Measurements from ENCODE around the gene ZNF503. TPM values are rescaled to one million over a fixed set of nuclear protein-coding genes. Genes with fewer than 3 reads are reported as not detected.
A peak's percentile ranks its signal among the peaks of the same experiment; 100 is the strongest.

Gene ZNF503
- total and polyA plus RNA-seq, 10 of the 15 experiments (the other 5 are each of a cell fraction or from before 2014, with no cell fraction given), result 0.05 to 1.1 (median 0.11) TPM; not detected in 1

- no peak for DNase-seq (ENCODE audit: low read depth, low spot score)
- no peaks in the 10 kb centered on the region for H4K20me1 ChIP-seq (ENCODE audit: control insufficient read depth, insufficient read depth)
- H3K27ac ChIP-seq (ENCODE audit: control insufficient read depth, insufficient read depth), result no peak overlapping the region
- ChIA-PET RAD21 (ENCODE audit: unreplicated experiment) (interaction anchor here (0.6 to 2.9 kb wide), 14 partner anchors 9 to 358 kb away, joined by 3 to 13 read pairs (median 4); no protein-coding TSS in a partner anchor), CTCF (interaction anchor here (0.7 to 1.6 kb wide), 5 partner anchors 11 to 183 kb away, joined by 3 to 5 read pairs (median 4); no protein-coding TSS in a partner anchor), SMC1A (ENCODE audit: uncharacterized antibody, unreplicated experiment) (interaction anchor here (0.6 to 4.1 kb wide), 17 partner anchors 12 to 1013 kb away, joined by 3 to 21 read pairs (median 4); partner anchors contain the start of gene ZNF503), POLR2A (interaction anchor here (0.5 to 1.9 kb wide), 8 partner anchors 11 to 598 kb away, joined by 3 to 5 read pairs (median 3); partner anchors contain the start of gene ZNF503)
- peak; percentile 59 for ATAC-seq
- no peak overlapping the region for H2AFZ ChIP-seq (ENCODE audit: control insufficient read depth, low read depth, low read length)
- H3K27me3 ChIP-seq (replicated peaks in 1 of 2; ENCODE audit: control insufficient read depth in 2 of 2, insufficient read depth in 2 of 2, low read length in 1 of 2), result peaks cover 0 to 12% of the 10 kb centered on the region in 2 experiments; a peak in 2 of 4 replicates
- no peaks in the 10 kb centered on the region for H3K79me2 ChIP-seq (ENCODE audit: control insufficient read depth, insufficient read depth, low read length)
- 8% methylated on average over 9 of the region's 9 CpGs for WGBS (ENCODE audit: insufficient coverage, insufficient replicate concordance, low lambda C conversion rate, missing lambda C conversion rate)
- H3K4me1 ChIP-seq (ENCODE audit: control insufficient read depth, insufficient read depth, low read length), result no peaks in the 10 kb centered on the region
- FAIRE-seq, result no peak
- H3K36me3 ChIP-seq (ENCODE audit: control insufficient read depth in 2 of 2, insufficient read depth in 2 of 2, low read length in 1 of 2), result no peaks in the 10 kb centered on the region
- in situ Hi-C loops (cut with MboI), result no loop called here
- H3K9ac ChIP-seq (ENCODE audit: control insufficient read depth, insufficient read depth, low read length), result no peak overlapping the region
- no TSS peak for BruUV-seq (replicated peaks)
- no peak overlapping the region for H3K4me3 ChIP-seq
- no peaks in the 10 kb centered on the region for H3K9me3 ChIP-seq (replicated peaks; ENCODE audit: control insufficient read depth, insufficient read depth, low read length)
- H3K4me2 ChIP-seq (ENCODE audit: control insufficient read depth, insufficient read depth), result no peak overlapping the region
- intact Hi-C loops (cut with micrococcal nuclease; ENCODE audit: unreplicated experiment), result no loop called here
- TF ChIP-seq NR2F1 (conservative IDR thresholded peaks at IDR 0.05), result peak; percentile 79
- no peak for TF ChIP-seq ZNF592 (IDR thresholded peaks at IDR 0.05)
- no peak for TF ChIP-seq ZBTB11 (CRISPR knock-in tag; IDR thresholded peaks at IDR 0.05)
- TF ChIP-seq IRF4 (IDR thresholded peaks at IDR 0.05; ENCODE audit: low read depth, low read length), result no peak
- TF ChIP-seq ZNF687 (IDR thresholded peaks at IDR 0.05), result 0 out of 2 replicates have a peak, but pooled peaks have one; percentile 36
- no peak for TF ChIP-seq POU2F2 (IDR thresholded peaks at IDR 0.05; ENCODE audit: borderline replicate concordance, low read depth, low read length)
These were observed 28.6 kb upstream of the ZNF503 start for GRCh38 chr10:75430000-75430763.

Data from GM12878 (cell line).